Activated gamma-delta T cell treated with anti-CD3 and anti-CD28 coated beads, Interleukin-2, amount 50 U/mL, for 16 hours (primary cell): ENCODE measurements around the gene SLC34A3.
"Not testable (repeated sequence)": the region's sequence is repeated elsewhere in the genome, so short reads cannot be mapped to it uniquely, and the experiment has no call there.

ENCODE experiments used
- DNase-seq: peaks from one replicate; pipeline ENCODE4 v3.0.0-alpha.2; 2020; ENCODE audit warnings: low read depth

SLC34A3 gene

GRCh38 chr9:137241490-137242268 lies 11.0 kb downstream of the SLC34A3 start:
- peak; percentile 57 for DNase-seq

- no peak for DNase-seq
Observed at GRCh38 chr9:137242269-137243203, 11.8 kb downstream of the SLC34A3 start.

GRCh38 chr9:137243266-137243625 lies 12.5 kb downstream of the SLC34A3 start:
- DNase-seq, result not testable (repeated sequence)

- no peak for DNase-seq
Observed at GRCh38 chr9:137243626-137244485, 13.2 kb downstream of the SLC34A3 start.

- no peak for DNase-seq
Observed at GRCh38 chr9:137244486-137245449, 14.1 kb downstream of the SLC34A3 start.

GRCh38 chr9:137245450-137246421 lies 15.0 kb downstream of the SLC34A3 start:
- no peak for DNase-seq

GRCh38 chr9:137247135-137247915 lies 16.6 kb downstream of the SLC34A3 start:
- DNase-seq, result no peak

GRCh38 chr9:137247916-137248175 lies 17.1 kb downstream of the SLC34A3 start:
- no peak for DNase-seq

GRCh38 chr9:137250329-137251193 lies 19.9 kb downstream of the SLC34A3 start:
- DNase-seq, result no peak

GRCh38 chr9:137251194-137251461 lies 20.4 kb downstream of the SLC34A3 start, which contains the start of gene STPG3:
Gene STPG3, plus strand, starts transcription at chr9:137251286. Its CDS starts 1 bp downstream, at chr9:137251287.
- DNase-seq, result no peak

- DNase-seq, result no peak
Observed at GRCh38 chr9:137251490-137252268, 21.0 kb downstream of the SLC34A3 start.

- no peak for DNase-seq
Observed at GRCh38 chr9:137252555-137253506, 22.1 kb downstream of the SLC34A3 start.

- no peak for DNase-seq
Observed at GRCh38 chr9:137253717-137254623, 23.3 kb downstream of the SLC34A3 start.

- DNase-seq, result peak; percentile 91
Observed at GRCh38 chr9:137254624-137255447, 24.1 kb downstream of the SLC34A3 start, which contains the start of gene NELFB. Gene NELFB, plus strand, starts transcription at chr9:137255327.
